Gastrocnemius medialis (tissue), 4 donors: Measurements from ENCODE around the gene KMT2B.

Source experiments
- POLR2A ChIP-seq, 2 donors: fragments of 450-650 bp; IDR thresholded peaks; one replicate each; pipeline ENCODE4 v1.6.1; 2017; ENCODE audit warnings: antibody characterized with exemption in 2 of 2, mild to moderate bottlenecking in 2 of 2, moderate library complexity in 2 of 2
- TF ChIP-seq, protein P1 (sequence below), 5 experiments: fragments of 450-650 bp in 3 of 5; fragments of 200-600 bp in 2 of 5; sonication (generic) in 2 of 5; IDR thresholded peaks in 4 of 5; conservative IDR thresholded peaks in 1 of 5; 1 replicate in 4 of 5; 2 replicates in 1 of 5; pipeline ENCODE4 v1.5.1; 2016 to 2019; ENCODE audit warnings: antibody characterized with exemption in 5 of 5, mild to moderate bottlenecking in 3 of 5, moderate library complexity in 3 of 5

DNA sequence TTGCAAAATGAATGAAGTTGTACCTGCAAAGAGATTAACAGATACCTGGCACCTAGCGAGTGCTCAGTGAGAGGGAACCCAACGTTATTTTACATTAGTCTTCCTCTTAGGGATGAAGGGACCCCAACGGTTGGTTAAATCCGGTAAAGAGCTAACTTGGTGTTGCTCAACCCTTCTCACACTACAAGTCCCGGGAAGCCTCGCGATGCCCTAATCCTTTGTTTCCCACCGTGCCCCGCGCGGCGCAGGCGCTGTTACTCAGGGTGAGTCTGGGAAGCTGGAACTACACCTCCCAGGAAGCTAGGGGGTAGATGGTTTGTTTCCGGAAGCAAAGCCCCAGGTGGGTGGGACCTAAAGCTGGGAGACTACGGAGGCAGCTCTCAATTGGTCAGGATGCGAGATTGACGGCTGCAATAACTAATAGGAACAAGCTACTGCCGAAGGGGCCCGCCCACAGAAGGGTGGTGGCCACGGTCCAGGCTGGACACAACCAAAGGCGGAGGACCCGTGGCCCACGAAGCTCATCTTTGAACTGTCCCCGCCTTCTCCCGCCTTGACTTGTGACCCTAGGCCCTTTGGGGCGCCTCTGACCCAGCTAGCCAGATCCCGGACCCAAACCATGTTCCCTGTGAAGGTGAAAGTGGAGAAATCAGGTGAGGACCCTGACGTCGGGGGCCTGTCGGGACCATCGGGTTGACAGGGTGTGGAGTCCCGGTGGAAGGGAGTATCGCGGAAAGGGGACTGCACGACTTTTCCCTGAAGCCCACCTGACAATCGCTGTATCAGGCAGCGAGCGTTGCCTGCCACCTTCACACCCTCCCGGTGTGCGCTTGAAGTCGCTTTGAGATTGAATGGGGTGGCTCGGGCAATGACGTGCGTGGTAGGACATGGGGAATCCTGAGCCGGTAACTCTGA is 30.6 kb downstream of the KMT2B start, which contains the start of gene LIN37:
- TF ChIP-seq, protein P1, sequence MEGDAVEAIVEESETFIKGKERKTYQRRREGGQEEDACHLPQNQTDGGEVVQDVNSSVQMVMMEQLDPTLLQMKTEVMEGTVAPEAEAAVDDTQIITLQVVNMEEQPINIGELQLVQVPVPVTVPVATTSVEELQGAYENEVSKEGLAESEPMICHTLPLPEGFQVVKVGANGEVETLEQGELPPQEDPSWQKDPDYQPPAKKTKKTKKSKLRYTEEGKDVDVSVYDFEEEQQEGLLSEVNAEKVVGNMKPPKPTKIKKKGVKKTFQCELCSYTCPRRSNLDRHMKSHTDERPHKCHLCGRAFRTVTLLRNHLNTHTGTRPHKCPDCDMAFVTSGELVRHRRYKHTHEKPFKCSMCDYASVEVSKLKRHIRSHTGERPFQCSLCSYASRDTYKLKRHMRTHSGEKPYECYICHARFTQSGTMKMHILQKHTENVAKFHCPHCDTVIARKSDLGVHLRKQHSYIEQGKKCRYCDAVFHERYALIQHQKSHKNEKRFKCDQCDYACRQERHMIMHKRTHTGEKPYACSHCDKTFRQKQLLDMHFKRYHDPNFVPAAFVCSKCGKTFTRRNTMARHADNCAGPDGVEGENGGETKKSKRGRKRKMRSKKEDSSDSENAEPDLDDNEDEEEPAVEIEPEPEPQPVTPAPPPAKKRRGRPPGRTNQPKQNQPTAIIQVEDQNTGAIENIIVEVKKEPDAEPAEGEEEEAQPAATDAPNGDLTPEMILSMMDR (IDR thresholded peaks at IDR 0.05 in 4 of 5, conservative IDR thresholded peaks at IDR 0.05 in 1 of 5) = peak in 4 of 5 experiments; percentile 42 to 48 (median 44)
- TF ChIP-seq POLR2A (IDR thresholded peaks at IDR 0.05) = peak; percentile 95 to 96
